ENCODE data around the gene NXPE4.

- no peak for TF ChIP-seq CTCF (IDR thresholded peaks at IDR 0.05; ENCODE audit: low read length)
- TF ChIP-seq EZH2phosphoT487 (IDR thresholded peaks at IDR 0.05; ENCODE audit: low read length): no peak
Measured at GRCh38 chr11:114596175-114596919, 761 bp upstream of the NXPE4 start.
